K562 (cell line): ENCODE measurements around the gene APOL4. TPM values are rescaled to one million over a fixed set of nuclear protein-coding genes. Genes with fewer than 3 reads are reported as not detected.
"Not testable (repeated sequence)": the region's sequence is repeated elsewhere in the genome, so short reads cannot be mapped to it uniquely, and the experiment has no call there.

Experiments
- ATAC-seq: fragments of 200-7000 bp; cut with Tn5 transposase; 3 replicates; pipeline ENCODE4 v1.9.1; 2020; ENCODE audit warnings: moderate library complexity
- BruUV-seq: library from RNA; stranded (reverse); fragments of 400-500 nt; replicated peaks from 2 replicates; lab custom pipeline; 2021; lab: Mats Ljungman, UMichigan
- CTCF ChIA-PET: fragments of 300-600 bp; formaldehyde crosslinking; extraction: SDS; loops from one replicate; lab custom pipeline; 2021; ENCODE audit warnings: low intra/inter-chr PET ratio; lab: Yijun Ruan, JAX
- POLR2A ChIA-PET: fragments of 300-600, 350-650 bp; sonication (Branson Sonifier 250); formaldehyde crosslinking; extraction: SDS; loops from one replicate; lab custom pipeline; 2021; ENCODE audit warnings: antibody characterized with exemption, inconsistent platforms; lab: Yijun Ruan, JAX
- DNase-seq, 4 experiments: peaks; one replicate each; pipeline versions ENCODE4 v3.0.0 to v3.0.0-alpha.2; 2011 to 2018; ENCODE audit warnings: low spot score in 3 of 4, mixed read lengths in 3 of 4; ENCODE audit errors: extremely low read depth in 1 of 4
- FAIRE-seq: peaks from 2 replicates; lab custom pipeline; 2011; peaks lifted over from hg19 to GRCh38; lab: Jason Lieb, UNC
- H2AFZ ChIP-seq: 2 replicates; pipeline ENCODE4 v1.6.0; 2011; ENCODE audit warnings: low read depth, low read length, control low read depth, inconsistent platforms
- H3K27ac ChIP-seq: fragments of 200-600 bp; 3 replicates; pipeline ENCODE4 v1.8.0; 2011; ENCODE audit warnings: low read depth, mild to moderate bottlenecking, control low read depth, inconsistent platforms, low read length, moderate library complexity, mixed read lengths; ENCODE audit errors: extremely low read depth
- H3K27me3 ChIP-seq, 2 experiments: fragments of 300-600 bp in 1 of 2; 2 replicates in 1 of 2; 3 replicates in 1 of 2; pipeline versions ENCODE4 v1.6.0 to v1.8.0; 2011; ENCODE audit warnings: inconsistent platforms in 2 of 2, low read length in 2 of 2, mild to moderate bottlenecking in 1 of 2, mixed read lengths in 1 of 2, moderate library complexity in 1 of 2; ENCODE audit not compliant: control insufficient read depth in 2 of 2, insufficient read depth in 2 of 2
- H3K36me3 ChIP-seq: fragments of 300-600 bp; 3 replicates; pipeline ENCODE4 v1.8.0; 2011; ENCODE audit warnings: mild to moderate bottlenecking, low read length, inconsistent platforms; ENCODE audit not compliant: control insufficient read depth, insufficient read depth
- H3K4me1 ChIP-seq, 2 experiments: fragments of 200-600 bp in 1 of 2; replicated peaks in 1 of 2; 2 replicates in 1 of 2; 3 replicates in 1 of 2; pipeline versions ENCODE4 v1.5.1 to v1.8.0; 2011; ENCODE audit warnings: inconsistent platforms in 2 of 2, low read length in 2 of 2, mild to moderate bottlenecking in 1 of 2, mixed read lengths in 1 of 2, moderate library complexity in 1 of 2; ENCODE audit not compliant: control insufficient read depth in 2 of 2, insufficient read depth in 2 of 2
- H3K4me2 ChIP-seq: 2 replicates; pipeline ENCODE4 v1.6.1; 2011; ENCODE audit warnings: low read length, control low read depth, inconsistent platforms, mixed read lengths; ENCODE audit not compliant: insufficient read depth
- H3K4me3 ChIP-seq: fragments of 200-600 bp; sonication (generic), shearing (Covaris generic); 2 replicates; pipeline ENCODE4 v1.5.1; 2016; ENCODE audit warnings: control low read depth, inconsistent platforms
- H3K79me2 ChIP-seq: fragments of 200-600 bp; 3 replicates; pipeline ENCODE4 v1.8.0; 2011; ENCODE audit warnings: low read length, inconsistent platforms; ENCODE audit not compliant: control insufficient read depth, insufficient read depth
- H3K9ac ChIP-seq, 2 experiments: 2 replicates each; pipeline versions ENCODE4 v1.6.0 to v1.6.1; 2011; ENCODE audit warnings: low read depth in 2 of 2, low read length in 2 of 2, control low read depth in 1 of 2, inconsistent platforms in 1 of 2, mild to moderate bottlenecking in 1 of 2, mixed read lengths in 1 of 2; ENCODE audit not compliant: insufficient read depth in 1 of 2
- H3K9me1 ChIP-seq: one replicate; pipeline ENCODE4 v1.6.0; 2011; ENCODE audit warnings: inconsistent platforms, mild to moderate bottlenecking, low read length, moderate library complexity; ENCODE audit not compliant: control insufficient read depth, insufficient read depth
- H3K9me3 ChIP-seq: replicated peaks from 2 replicates; pipeline ENCODE4 v1.5.1; 2011; ENCODE audit warnings: low read depth, low read length, inconsistent platforms; ENCODE audit not compliant: control insufficient read depth, insufficient read depth
- H4K20me1 ChIP-seq: replicated peaks from 2 replicates; pipeline ENCODE4 v1.6.1; 2011; ENCODE audit warnings: low read length, inconsistent platforms, mixed read lengths; ENCODE audit not compliant: control insufficient read depth, insufficient read depth
- EP400 ChIP-seq: fragments of 450-650 bp; IDR thresholded peaks from 2 replicates; pipeline ENCODE4 v1.6.1; 2017; ENCODE audit warnings: antibody characterized with exemption, mild to moderate bottlenecking, moderate library complexity
- GTF2A2 ChIP-seq: IDR thresholded peaks from 2 replicates; pipeline ENCODE4 v1.6.1; 2016; ENCODE audit warnings: mild to moderate bottlenecking, missing genetic modification characterization, missing compliant biosample characterization
- POLR2G ChIP-seq: fragments of 200-400 bp; formaldehyde crosslinking; IDR thresholded peaks from 2 replicates; pipeline ENCODE4 v1.6.1; 2017; ENCODE audit warnings: low read depth, mild to moderate bottlenecking, antibody characterized with exemption, low read length, moderate library complexity
- SPI1 ChIP-seq: IDR thresholded peaks from 2 replicates; pipeline ENCODE4 v1.6.1; 2011; ENCODE audit warnings: low read depth, low read length, control low read depth, borderline replicate concordance
- ZZZ3 ChIP-seq: fragments of 450-650 bp; IDR thresholded peaks from 2 replicates; pipeline ENCODE4 v1.6.1; 2016; ENCODE audit warnings: antibody characterized with exemption, mild to moderate bottlenecking, moderate library complexity
- whole genome bisulfite sequencing: fragments of 100-300 bp; shearing (Covaris generic); methylation state at CpG from one replicate; pipeline ENCODE4 v1.1.6; 2016; ENCODE audit warnings: low coverage, mixed read lengths; ENCODE audit not compliant: insufficient coverage; ENCODE audit errors: missing lambda C conversion rate; 5-methylcytosine and 5-hydroxymethylcytosine counted together
- in situ Hi-C: fragments of 300-500 bp; cut with MboI; formaldehyde crosslinking; loops from 4 replicates; pipeline ENCODE4 v1.15.0; 2018; ENCODE audit warnings: inconsistent platforms, mixed read lengths
- intact Hi-C: fragments of 100-400 bp; cut with micrococcal nuclease; formaldehyde crosslinking; loops from 2 replicates; pipeline ENCODE4 v1.14.2; 2022
- polyA plus RNA-seq, 8 experiments: library from polyadenylated mRNA; depleted of rRNA in 4 of 8; stranded (reverse) in 5 of 8; unstranded in 3 of 8; fragments of >200 nt; fragmentation: Nextera tagmentation in 2 of 8; fragmentation: Illumina TruSeq in 1 of 8; extraction: Ambion mirVana in 2 of 8; extraction: Trizol in 1 of 8; gene quantifications; 2 replicates each; pipeline versions ENCODE4 v1.2.1 to v1.2.3, GENCODE V29; 2011 to 2014; ENCODE audit warnings: inconsistent platforms in 1 of 8, missing spikeins in 1 of 8
- total RNA-seq, 7 experiments: library from RNA; depleted of rRNA in 6 of 7; stranded (reverse); fragments of >200 nt in 6 of 7; fragmentation: Illumina TruSeq in 2 of 7; extraction: Trizol in 2 of 7; gene quantifications; 2 replicates each; pipeline versions ENCODE4 v1.2.1 to v1.2.3, GENCODE V29; 2011 to 2021; ENCODE audit warnings: low replicate concordance in 1 of 7

Gene APOL4
- total and polyA plus RNA-seq, 9 of the 15 experiments (the other 6 are each of a cell fraction or from before 2014, with no cell fraction given): 6.5 to 15.0 (median 9.8) TPM

GRCh38 chr22:36191106-36191836 lies 10.3 kb downstream of the APOL4 start (continued):
- TF ChIP-seq POLR2G (no peak), SPI1 (no peak), EP400 (no peak), GTF2A2 (no peak), ZZZ3 (no peak)
- TF ChIP-seq, all 486 proteins: peak for 0

GRCh38 chr22:36187862-36188261 lies 13.7 kb downstream of the APOL4 start:
- H4K20me1 ChIP-seq, H2AFZ ChIP-seq, POLR2A ChIA-PET, H3K36me3 ChIP-seq, ATAC-seq, H3K79me2 ChIP-seq, H3K4me1 ChIP-seq, H3K4me2 ChIP-seq, H3K27ac ChIP-seq, intact Hi-C loops, BruUV-seq, in situ Hi-C loops, DNase-seq, H3K9me3 ChIP-seq, CTCF ChIA-PET, H3K9ac ChIP-seq, H3K4me3 ChIP-seq, H3K27me3 ChIP-seq, H3K9me1 ChIP-seq, FAIRE-seq: not testable (repeated sequence)
- whole genome bisulfite sequencing: 56% methylated on average over 3 of the region's 6 CpGs
